ENCODE measurements around the gene LRATD1. TPM values are rescaled to one million over a fixed set of nuclear protein-coding genes. Genes with fewer than 3 reads are reported as not detected.

Gene LRATD1
- total and polyA plus RNA-seq, 2 experiments from 2014 or later, result 0.65 to 1.5 TPM

GRCh38 chr2:14641116-14641515 is 8.6 kb downstream of the LRATD1 start:
- H3K36me3 ChIP-seq, result no peaks in the 10 kb centered on the region
- H3K4me3 ChIP-seq, result no peak overlapping the region
- H3K9me3 ChIP-seq (ENCODE audit: low read depth), result no peaks in the 10 kb centered on the region
- H3K4me1 ChIP-seq (ENCODE audit: low read depth), result no peaks in the 10 kb centered on the region
- no peak overlapping the region for H3K27ac ChIP-seq
- peaks cover 56% of the 10 kb centered on the region for H3K27me3 ChIP-seq
- DNase-seq (ENCODE audit: low read depth in 1 of 2, low spot score in 1 of 2), result no peak
- TF ChIP-seq, protein P1, sequence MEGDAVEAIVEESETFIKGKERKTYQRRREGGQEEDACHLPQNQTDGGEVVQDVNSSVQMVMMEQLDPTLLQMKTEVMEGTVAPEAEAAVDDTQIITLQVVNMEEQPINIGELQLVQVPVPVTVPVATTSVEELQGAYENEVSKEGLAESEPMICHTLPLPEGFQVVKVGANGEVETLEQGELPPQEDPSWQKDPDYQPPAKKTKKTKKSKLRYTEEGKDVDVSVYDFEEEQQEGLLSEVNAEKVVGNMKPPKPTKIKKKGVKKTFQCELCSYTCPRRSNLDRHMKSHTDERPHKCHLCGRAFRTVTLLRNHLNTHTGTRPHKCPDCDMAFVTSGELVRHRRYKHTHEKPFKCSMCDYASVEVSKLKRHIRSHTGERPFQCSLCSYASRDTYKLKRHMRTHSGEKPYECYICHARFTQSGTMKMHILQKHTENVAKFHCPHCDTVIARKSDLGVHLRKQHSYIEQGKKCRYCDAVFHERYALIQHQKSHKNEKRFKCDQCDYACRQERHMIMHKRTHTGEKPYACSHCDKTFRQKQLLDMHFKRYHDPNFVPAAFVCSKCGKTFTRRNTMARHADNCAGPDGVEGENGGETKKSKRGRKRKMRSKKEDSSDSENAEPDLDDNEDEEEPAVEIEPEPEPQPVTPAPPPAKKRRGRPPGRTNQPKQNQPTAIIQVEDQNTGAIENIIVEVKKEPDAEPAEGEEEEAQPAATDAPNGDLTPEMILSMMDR (IDR thresholded peaks at IDR 0.05; ENCODE audit: low read depth, low read length), result no peak

DNA sequence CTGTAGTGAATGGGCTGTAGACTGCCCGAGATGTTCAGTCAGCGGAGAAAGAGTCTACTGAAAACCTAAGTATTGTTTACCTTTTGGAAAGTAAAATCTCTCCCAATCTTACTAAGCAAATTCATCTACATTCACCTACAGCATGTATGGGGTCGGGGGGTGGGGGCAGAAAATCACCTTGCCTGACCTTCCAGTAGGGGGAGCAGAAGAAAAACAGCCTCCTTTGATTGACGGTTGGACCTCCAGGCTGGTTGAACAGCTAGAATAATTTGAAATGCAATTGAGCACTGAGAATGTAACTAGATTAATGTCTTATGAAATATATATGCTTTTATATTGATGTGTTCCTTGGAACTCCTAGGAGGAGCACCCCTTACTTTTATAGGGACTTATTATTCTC is 10.0 kb downstream of the LRATD1 start:
- H3K4me1 ChIP-seq (ENCODE audit: low read depth), result no peaks in the 10 kb centered on the region
- DNase-seq (ENCODE audit: low read depth in 1 of 2, low spot score in 1 of 2), result no peak
- H3K4me3 ChIP-seq, result no peak overlapping the region
- H3K9me3 ChIP-seq (ENCODE audit: low read depth), result no peaks in the 10 kb centered on the region
- no peaks in the 10 kb centered on the region for H3K36me3 ChIP-seq
- no peak overlapping the region for H3K27ac ChIP-seq
- TF ChIP-seq, protein P1 (IDR thresholded peaks at IDR 0.05; ENCODE audit: low read depth, low read length), result no peak
- peaks cover 43% of the 10 kb centered on the region for H3K27me3 ChIP-seq

GRCh38 chr2:14647714-14648113 is 15.2 kb downstream of the LRATD1 start:
- no peaks in the 10 kb centered on the region for H3K36me3 ChIP-seq
- H3K27ac ChIP-seq, result no peak overlapping the region
- TF ChIP-seq, protein P1 (IDR thresholded peaks at IDR 0.05; ENCODE audit: low read depth, low read length), result no peak
- peaks cover 4% of the 10 kb centered on the region for H3K27me3 ChIP-seq
- no peaks in the 10 kb centered on the region for H3K4me1 ChIP-seq (ENCODE audit: low read depth)
- H3K4me3 ChIP-seq, result no peak overlapping the region
- DNase-seq (ENCODE audit: low read depth in 1 of 2, low spot score in 1 of 2), result no peak
- H3K9me3 ChIP-seq (ENCODE audit: low read depth), result no peaks in the 10 kb centered on the region

DNA sequence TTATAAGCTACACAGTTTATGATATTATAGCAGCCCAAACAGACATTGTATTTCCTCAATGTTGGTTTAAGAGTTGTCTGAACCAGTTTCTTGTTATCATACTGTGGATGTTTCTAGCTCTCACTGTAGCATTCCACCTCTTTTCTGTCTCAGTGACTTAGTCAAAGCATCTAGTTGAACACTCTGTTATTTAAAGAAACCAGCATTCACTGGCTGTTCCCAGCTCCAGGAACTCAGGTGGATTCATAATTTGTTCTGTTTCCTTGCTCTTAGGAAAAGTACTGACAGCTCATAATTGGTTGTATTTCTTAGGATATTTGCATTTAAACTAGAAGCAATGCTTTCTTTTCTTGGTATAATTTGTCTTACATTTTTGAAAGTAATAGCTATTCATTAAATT is 17.5 kb downstream of the LRATD1 start:
- H3K9me3 ChIP-seq (ENCODE audit: low read depth), result no peaks in the 10 kb centered on the region
- H3K27me3 ChIP-seq, result peaks cover 4% of the 10 kb centered on the region
- no peaks in the 10 kb centered on the region for H3K36me3 ChIP-seq
- H3K27ac ChIP-seq, result no peak overlapping the region
- TF ChIP-seq, protein P1 (IDR thresholded peaks at IDR 0.05; ENCODE audit: low read depth, low read length), result no peak
- no peak for DNase-seq (ENCODE audit: low read depth in 1 of 2, low spot score in 1 of 2)
- H3K4me1 ChIP-seq (ENCODE audit: low read depth), result no peaks in the 10 kb centered on the region
- H3K4me3 ChIP-seq, result no peak overlapping the region

DNA sequence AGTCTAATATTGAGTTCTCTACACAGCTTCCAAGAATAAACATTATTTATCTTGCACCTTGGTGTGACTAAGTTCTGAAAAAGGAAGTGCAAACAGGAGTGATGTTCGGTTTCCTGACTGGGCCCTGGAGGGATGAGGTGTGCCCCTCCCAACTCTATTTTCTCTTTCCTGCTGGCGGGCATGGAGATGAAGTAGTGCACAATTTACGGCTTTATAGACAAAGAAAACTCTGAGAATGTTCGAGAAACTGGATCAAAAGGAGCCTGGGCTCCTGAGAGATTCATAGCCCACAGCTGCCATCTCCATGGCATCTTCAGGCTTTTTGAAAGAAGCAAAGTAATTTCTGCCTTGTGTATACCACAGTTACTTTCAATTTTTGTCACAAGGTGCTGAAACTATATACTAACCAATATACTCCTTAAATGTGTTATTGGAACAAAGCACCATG is 22.3 kb downstream of the LRATD1 start:
- Histone ChIP-seq H3K36me3 (no peaks in the 10 kb centered on the region), H3K4me3 (no peak overlapping the region), H3K4me1 (ENCODE audit: low read depth) (no peaks in the 10 kb centered on the region), H3K27me3 (no peaks in the 10 kb centered on the region), H3K9me3 (ENCODE audit: low read depth) (no peaks in the 10 kb centered on the region), H3K27ac (no peak overlapping the region)
- TF ChIP-seq, protein P1 (IDR thresholded peaks at IDR 0.05; ENCODE audit: low read depth, low read length), result no peak
- DNase-seq (ENCODE audit: low read depth in 1 of 2, low spot score in 1 of 2), result no peak

DNA sequence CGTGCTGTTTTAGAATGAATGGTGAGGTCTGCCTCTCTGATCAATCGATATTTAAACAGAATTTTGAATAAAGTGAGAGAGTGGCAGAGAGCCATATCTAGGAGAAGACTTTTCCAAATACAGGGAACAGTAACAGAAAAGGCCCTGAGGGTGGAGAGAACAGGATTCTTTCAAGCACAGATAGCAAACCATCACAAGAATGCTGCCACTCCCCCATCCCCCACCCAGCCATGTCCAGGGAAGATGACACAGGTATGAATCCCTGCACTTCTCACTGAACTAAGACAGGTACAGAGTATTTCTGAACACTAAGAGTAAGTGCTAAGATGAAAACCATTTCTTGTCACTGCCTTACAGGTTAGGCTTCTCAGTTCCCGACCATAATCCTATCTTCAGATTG is 23.6 kb downstream of the LRATD1 start:
- no peaks in the 10 kb centered on the region for H3K27me3 ChIP-seq
- no peaks in the 10 kb centered on the region for H3K36me3 ChIP-seq
- no peak overlapping the region for H3K27ac ChIP-seq
- TF ChIP-seq, protein P1 (IDR thresholded peaks at IDR 0.05; ENCODE audit: low read depth, low read length), result no peak
- H3K9me3 ChIP-seq (ENCODE audit: low read depth), result no peaks in the 10 kb centered on the region
- no peak for DNase-seq (ENCODE audit: low read depth in 1 of 2, low spot score in 1 of 2)
- H3K4me3 ChIP-seq, result no peak overlapping the region
- no peaks in the 10 kb centered on the region for H3K4me1 ChIP-seq (ENCODE audit: low read depth)

Measured in cardiac muscle cell (in vitro differentiated cells and primary cell).